ENCODE measurements around the gene C16orf87. TPM values are rescaled to one million over a fixed set of nuclear protein-coding genes. Genes with fewer than 3 reads are reported as not detected.
"Not testable (repeated sequence)": the region's sequence is repeated elsewhere in the genome, so short reads cannot be mapped to it uniquely, and the experiment has no call there.

The C16orf87 gene, protein sequence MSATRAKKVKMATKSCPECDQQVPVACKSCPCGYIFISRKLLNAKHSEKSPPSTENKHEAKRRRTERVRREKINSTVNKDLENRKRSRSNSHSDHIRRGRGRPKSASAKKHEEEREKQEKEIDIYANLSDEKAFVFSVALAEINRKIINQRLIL
- 1 to 10 TPM; 5.7 to 6.8 TPM for total RNA-seq
- 1 to 10 TPM; 4.9 to 8.5 (median 5.7) TPM for polyA plus RNA-seq
- total RNA-seq, result 8.5 to 12.6 (median 10.4) reads per million in 6 experiments

GRCh38 chr16:46830902-46831647 lies at the start of gene C16orf87:
Gene C16orf87 (minus strand): TSS chr16:46831180. CDS start chr16:46831149, 31 bp downstream.
- POLR2A ChIA-PET, result interaction anchor here (0.7 to 1.4 kb wide), 4 partner anchors 9 to 143 kb away, joined by 3 to 8 read pairs (median 3); partner anchors contain the start of gene DNAJA2
- Mint-ChIP-seq H3K27me3 (no peaks in the 10 kb centered on the region), H3K36me3 (peaks cover 0 to 2% (median 0%) of the 10 kb centered on the region in 3 donors), H3K4me1 (peaks cover 15 to 43% (median 21%) of the 10 kb centered on the region in 4 donors), H3K4me3 (peak within 1 kb of the TSS; percentile 86 to 98 (median 96)), H3K9me3 (no peaks in the 10 kb centered on the region), H3K27ac (peak within 1 kb of the TSS; percentile 85 to 97 (median 94))
- ATAC-seq (peak; percentile 91 to 93), DNase-seq (peak; percentile 87 to 95 (median 90))

GRCh38 chr16:46875243-46875642 lies 44.3 kb upstream of the C16orf87 start:
- DNase-seq, result no peak
- H3K4me1 Mint-ChIP-seq, result peaks cover 0 to 2% (median 0%) of the 10 kb centered on the region in 4 donors

GRCh38 chr16:46873201-46873600 lies 42.2 kb upstream of the C16orf87 start:
- Mint-ChIP-seq H3K4me1 (peaks cover 0 to 3% (median 0%) of the 10 kb centered on the region in 4 donors), H3K9me3 (no peaks in the 10 kb centered on the region), H3K4me3 (no peak overlapping the region), H3K27me3 (no peaks in the 10 kb centered on the region), H3K36me3 (no peaks in the 10 kb centered on the region), H3K27ac (no peak overlapping the region)
- no peak for DNase-seq
- no peak for ATAC-seq
- POLR2A ChIA-PET, result no interaction called here

More at GRCh38 chr16:46875243-46875642, 44.3 kb upstream of the C16orf87 start:
- Mint-ChIP-seq H3K27me3 (peaks cover 0 to 6% (median 0%) of the 10 kb centered on the region in 5 donors), H3K36me3 (no peaks in the 10 kb centered on the region), H3K27ac (no peak overlapping the region), H3K9me3 (no peaks in the 10 kb centered on the region), H3K4me3 (no peak overlapping the region)
- ATAC-seq, result no peak
- POLR2A ChIA-PET, result interaction anchor here (0.9 kb wide), 1 partner anchor 99 kb away, joined by 3 read pairs; no protein-coding TSS in a partner anchor

DNA sequence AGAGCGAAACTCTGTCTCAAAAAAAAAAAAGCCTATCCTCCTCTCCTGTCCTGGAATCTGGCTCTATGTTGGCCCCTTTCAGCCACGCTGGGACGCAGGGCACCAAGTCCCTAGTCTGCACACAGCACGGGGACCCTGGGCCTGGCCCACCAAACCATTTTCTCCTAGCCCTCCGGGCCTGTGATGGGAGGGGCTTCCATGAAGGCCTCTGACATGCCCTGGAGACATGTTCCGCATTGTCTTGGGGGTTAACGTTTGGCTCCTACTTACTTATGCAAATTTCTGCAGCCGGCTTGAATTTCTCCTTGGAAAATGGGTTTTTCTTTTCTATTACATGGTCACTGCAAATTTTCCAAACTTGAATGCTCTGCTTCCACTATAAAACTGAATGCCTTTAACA lies 40.6 kb upstream of the C16orf87 start:
- peaks cover 0 to 2% (median 0%) of the 10 kb centered on the region in 9 donors for H3K9me3 Mint-ChIP-seq
- H3K4me3 Mint-ChIP-seq, result no peak overlapping the region
- peaks cover 0 to 4% (median 0%) of the 10 kb centered on the region in 5 donors for H3K27me3 Mint-ChIP-seq
- H3K4me1 Mint-ChIP-seq, result peaks cover 0 to 2% (median 0%) of the 10 kb centered on the region in 4 donors
- no peak for ATAC-seq
- DNase-seq, result no peak
- no peaks in the 10 kb centered on the region for H3K36me3 Mint-ChIP-seq
- POLR2A ChIA-PET, result no interaction called here
- no peak overlapping the region for H3K27ac Mint-ChIP-seq

DNA sequence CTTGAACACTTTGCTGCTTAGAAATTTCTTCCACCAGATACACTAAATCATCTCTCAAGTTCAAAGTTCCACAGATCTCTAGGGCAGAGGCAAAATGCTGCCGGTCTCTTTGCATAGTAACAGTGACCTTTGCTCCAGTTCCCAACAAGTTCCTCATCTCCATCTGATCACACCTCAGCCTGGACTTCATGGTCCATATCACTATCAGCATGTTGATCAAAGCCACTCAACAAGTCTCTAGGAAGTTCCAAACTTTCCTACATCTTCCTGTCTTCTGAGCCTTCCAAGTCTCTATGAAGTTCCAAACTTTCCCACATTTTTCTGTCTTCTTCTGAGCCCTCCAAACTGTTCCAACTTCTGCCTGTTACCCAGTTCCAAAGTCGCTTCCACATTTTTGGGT lies 37.9 kb upstream of the C16orf87 start:
- ATAC-seq, H3K27me3 Mint-ChIP-seq, H3K4me1 Mint-ChIP-seq, DNase-seq, H3K36me3 Mint-ChIP-seq, H3K9me3 Mint-ChIP-seq, POLR2A ChIA-PET, H3K27ac Mint-ChIP-seq, H3K4me3 Mint-ChIP-seq: not testable (repeated sequence)

DNA sequence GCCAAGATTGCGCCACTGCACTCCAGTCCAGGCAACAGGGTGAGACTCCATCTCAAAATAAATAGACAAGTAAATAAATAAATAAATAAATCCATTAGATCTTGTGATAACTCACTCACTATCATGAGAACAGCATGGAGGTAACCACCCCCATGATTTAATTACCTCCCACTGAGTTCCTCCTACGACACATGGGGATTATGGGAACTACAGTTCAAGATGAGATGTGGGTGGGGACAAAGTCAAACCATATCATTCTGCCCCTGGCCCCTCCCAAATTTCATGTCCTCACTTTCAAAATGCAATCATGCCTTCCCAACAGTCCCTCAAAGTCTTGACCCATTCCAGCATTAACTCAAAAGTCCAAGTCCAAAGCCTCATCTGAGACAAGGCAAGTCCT lies 36.5 kb upstream of the C16orf87 start:
- H3K27me3 Mint-ChIP-seq, H3K4me1 Mint-ChIP-seq, H3K27ac Mint-ChIP-seq, H3K4me3 Mint-ChIP-seq, H3K36me3 Mint-ChIP-seq, ATAC-seq, DNase-seq, POLR2A ChIA-PET, H3K9me3 Mint-ChIP-seq: not testable (repeated sequence)

GRCh38 chr16:46866286-46866685 lies 35.3 kb upstream of the C16orf87 start:
- H3K27ac Mint-ChIP-seq, result no peak overlapping the region
- peaks cover 0 to 4% (median 2%) of the 10 kb centered on the region in 5 donors for H3K27me3 Mint-ChIP-seq
- POLR2A ChIA-PET, result interaction anchor here (0.6 kb wide), 1 partner anchor 1377 kb away, joined by 3 read pairs; no protein-coding TSS in a partner anchor
- H3K4me3 Mint-ChIP-seq, result no peak overlapping the region
- ATAC-seq, result no peak
- H3K36me3 Mint-ChIP-seq, result no peaks in the 10 kb centered on the region
- no peak for DNase-seq
- peaks cover 0 to 9% (median 0%) of the 10 kb centered on the region in 4 donors for H3K4me1 Mint-ChIP-seq
- peaks cover 0 to 2% (median 0%) of the 10 kb centered on the region in 9 donors for H3K9me3 Mint-ChIP-seq

GRCh38 chr16:46862555-46863447 lies 31.8 kb upstream of the C16orf87 start:
- H3K4me1 Mint-ChIP-seq, result peaks cover 0 to 7% (median 0%) of the 10 kb centered on the region in 4 donors
- H3K9me3 Mint-ChIP-seq, result peaks cover 0 to 2% (median 0%) of the 10 kb centered on the region in 9 donors
- no peak overlapping the region for H3K27ac Mint-ChIP-seq
- H3K4me3 Mint-ChIP-seq, result no peak overlapping the region
- no peak for ATAC-seq
- DNase-seq, result no peak
- POLR2A ChIA-PET, result no interaction called here
- H3K36me3 Mint-ChIP-seq, result no peaks in the 10 kb centered on the region
- H3K27me3 Mint-ChIP-seq, result peaks cover 0 to 4% (median 2%) of the 10 kb centered on the region in 5 donors

- peaks cover 0 to 2% (median 0%) of the 10 kb centered on the region in 5 donors for H3K27me3 Mint-ChIP-seq
- no peak for ATAC-seq
- H3K4me1 Mint-ChIP-seq, result peaks cover 0 to 7% (median 0%) of the 10 kb centered on the region in 4 donors
- no peaks in the 10 kb centered on the region for H3K9me3 Mint-ChIP-seq
- H3K27ac Mint-ChIP-seq, result no peak overlapping the region
- POLR2A ChIA-PET, result no interaction called here
- H3K4me3 Mint-ChIP-seq, result no peak overlapping the region
- DNase-seq, result no peak
- H3K36me3 Mint-ChIP-seq, result no peaks in the 10 kb centered on the region
Measured at GRCh38 chr16:46859719-46860152, 28.8 kb upstream of the C16orf87 start.

DNA sequence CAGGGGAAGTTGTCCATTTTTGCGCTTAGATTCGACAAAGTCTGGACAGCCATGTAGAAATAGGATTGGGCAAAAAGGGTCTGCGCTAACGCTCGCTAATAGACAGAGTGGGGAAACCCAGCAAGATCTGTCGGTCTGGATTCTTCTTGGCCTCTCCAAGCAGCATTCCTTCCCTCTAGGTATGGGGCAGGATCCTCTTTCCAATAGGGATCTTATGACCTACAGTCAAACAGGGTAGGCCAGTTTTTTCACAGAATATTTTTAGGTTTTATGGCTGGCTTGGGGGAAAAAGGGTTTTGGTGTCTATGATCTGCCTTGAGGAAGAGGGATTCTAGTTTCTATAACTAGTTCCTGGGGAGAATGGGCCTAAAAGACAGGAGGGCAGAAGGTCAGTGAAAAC lies 27.2 kb upstream of the C16orf87 start:
- Mint-ChIP-seq H3K27ac (no peak overlapping the region), H3K27me3 (no peaks in the 10 kb centered on the region), H3K9me3 (no peaks in the 10 kb centered on the region), H3K4me3 (no peak overlapping the region), H3K4me1 (no peaks in the 10 kb centered on the region), H3K36me3 (no peaks in the 10 kb centered on the region)
- POLR2A ChIA-PET, result no interaction called here
- DNase-seq (no peak), ATAC-seq (no peak)

DNA sequence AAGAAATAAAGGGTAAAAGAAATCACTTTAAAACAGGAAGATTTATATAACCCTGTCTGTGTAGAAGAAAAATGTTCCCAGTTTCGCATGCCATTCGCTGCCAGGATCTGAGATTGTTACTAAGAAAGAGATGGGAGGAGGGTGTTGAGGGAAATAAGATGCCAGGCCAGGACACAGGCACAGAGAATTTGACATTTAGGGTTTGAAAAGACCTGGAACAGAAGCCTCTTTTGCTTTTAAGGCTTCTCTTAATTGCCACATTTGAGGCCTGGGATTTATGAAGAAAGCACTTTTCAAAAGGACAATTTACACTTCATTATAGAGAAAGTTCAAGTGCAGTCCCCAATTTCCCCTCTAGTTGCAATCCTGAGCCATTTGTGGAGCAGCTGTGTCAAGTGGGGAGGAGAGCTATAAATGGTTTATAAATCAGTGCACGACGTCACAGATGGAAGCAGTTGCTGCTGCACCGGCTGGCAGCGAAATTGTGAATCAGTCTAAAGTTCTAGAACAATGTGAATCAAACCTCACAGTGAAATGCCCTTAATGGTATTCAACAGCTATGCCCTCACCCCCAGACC lies 26.5 kb upstream of the C16orf87 start:
- Mint-ChIP-seq H3K27ac (no peak overlapping the region), H3K9me3 (no peaks in the 10 kb centered on the region), H3K4me3 (no peak overlapping the region), H3K27me3 (no peaks in the 10 kb centered on the region), H3K36me3 (no peaks in the 10 kb centered on the region), H3K4me1 (no peaks in the 10 kb centered on the region)
- no peak for ATAC-seq
- POLR2A ChIA-PET, result no interaction called here
- DNase-seq, result no peak

GRCh38 chr16:46855389-46855788 lies 24.4 kb upstream of the C16orf87 start:
- no peaks in the 10 kb centered on the region for H3K9me3 Mint-ChIP-seq
- H3K27ac Mint-ChIP-seq, result no peak overlapping the region
- no peaks in the 10 kb centered on the region for H3K4me1 Mint-ChIP-seq
- H3K36me3 Mint-ChIP-seq, result no peaks in the 10 kb centered on the region
- ATAC-seq, result no peak
- no peak for DNase-seq
- H3K27me3 Mint-ChIP-seq, result peaks cover 0 to 1% (median 0%) of the 10 kb centered on the region in 5 donors
- H3K4me3 Mint-ChIP-seq, result no peak overlapping the region
- POLR2A ChIA-PET, result no interaction called here
